ENCODE measurements around the gene ULBP3. TPM values are rescaled to one million over a fixed set of nuclear protein-coding genes. Genes with fewer than 3 reads are reported as not detected.

ULBP3 gene
- total RNA-seq, 1 experiment from 2014 or later, result 4.0 TPM

- CTCF ChIA-PET, result no interaction called here
- TF ChIP-seq NFYB (CRISPR knock-in tag; conservative IDR thresholded peaks at IDR 0.05; ENCODE audit: low read depth), result no peak
- no peak for TF ChIP-seq E2F5 (CRISPR knock-in tag; IDR thresholded peaks at IDR 0.05)
- POLR2A ChIA-PET, result no interaction called here
- Mint-ChIP-seq H3K36me3 (no peaks in the 10 kb centered on the region), H3K4me3 (peak overlapping the region; percentile 74), H3K4me1 (peaks cover 10% of the 10 kb centered on the region), H3K9me3 (no peaks in the 10 kb centered on the region), H3K27ac (no peak overlapping the region), H3K27me3 (ENCODE audit: low read depth) (peaks cover 97% of the 10 kb centered on the region)
- peak; percentile 77 for ATAC-seq
- peak; percentile 44 for DNase-seq (ENCODE audit: low spot score)
Measured at GRCh38 chr6:150038202-150039062, 30.5 kb downstream of the ULBP3 start.

DNA sequence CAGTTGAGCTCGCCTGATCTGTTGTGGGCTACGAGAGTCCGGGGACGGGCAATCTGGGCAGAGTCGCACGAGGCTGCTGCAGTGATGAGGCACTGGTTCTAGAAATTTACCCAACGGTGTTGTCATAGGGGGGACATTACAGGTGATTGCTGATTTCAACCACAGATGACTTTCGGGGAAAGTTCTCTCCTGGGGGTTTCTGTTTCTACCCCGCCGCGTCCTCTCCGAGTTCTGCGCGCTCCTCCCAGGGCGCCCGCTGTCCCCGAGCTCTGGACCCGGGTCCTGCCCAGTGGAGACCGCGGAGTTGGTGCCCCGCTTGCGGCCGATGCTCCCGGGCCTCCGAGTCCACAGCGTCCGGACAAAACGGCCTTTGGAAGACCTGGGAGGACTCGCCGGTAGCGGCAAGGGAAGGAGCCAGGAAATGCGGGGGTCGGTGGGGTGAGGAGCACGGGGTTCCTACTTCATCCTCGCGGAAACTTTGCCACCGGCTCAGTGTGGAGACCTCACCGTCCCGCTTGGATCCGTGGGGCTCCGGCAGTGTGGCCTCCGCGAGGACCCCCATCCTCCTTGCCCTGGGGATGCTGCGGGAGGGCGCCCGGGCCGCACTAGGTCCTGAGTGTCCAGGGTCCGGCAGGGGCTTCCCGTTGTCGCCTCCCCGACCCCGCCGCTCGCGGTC is 31.3 kb downstream of the ULBP3 start:
- ATAC-seq (peak; percentile 58), DNase-seq (ENCODE audit: low spot score) (no peak)
- Mint-ChIP-seq H3K36me3 (no peaks in the 10 kb centered on the region), H3K9me3 (no peaks in the 10 kb centered on the region), H3K27ac (no peak overlapping the region), H3K4me1 (peaks cover 10% of the 10 kb centered on the region), H3K27me3 (ENCODE audit: low read depth) (peaks cover 100% of the 10 kb centered on the region), H3K4me3 (peak overlapping the region; percentile 74)
- ChIA-PET POLR2A (no interaction called here), CTCF (interaction anchor here (1.0 kb wide), 1 partner anchor 33 kb away, joined by 7 read pairs; no protein-coding TSS in a partner anchor)
- no peak for TF ChIP-seq MYBL2 (CRISPR knock-in tag; IDR thresholded peaks at IDR 0.05)
- TF ChIP-seq FOXP4 (CRISPR knock-in tag; IDR thresholded peaks at IDR 0.05), result 0 out of 2 replicates have a peak, but pooled peaks have one; percentile 29
- TF ChIP-seq, protein P1, sequence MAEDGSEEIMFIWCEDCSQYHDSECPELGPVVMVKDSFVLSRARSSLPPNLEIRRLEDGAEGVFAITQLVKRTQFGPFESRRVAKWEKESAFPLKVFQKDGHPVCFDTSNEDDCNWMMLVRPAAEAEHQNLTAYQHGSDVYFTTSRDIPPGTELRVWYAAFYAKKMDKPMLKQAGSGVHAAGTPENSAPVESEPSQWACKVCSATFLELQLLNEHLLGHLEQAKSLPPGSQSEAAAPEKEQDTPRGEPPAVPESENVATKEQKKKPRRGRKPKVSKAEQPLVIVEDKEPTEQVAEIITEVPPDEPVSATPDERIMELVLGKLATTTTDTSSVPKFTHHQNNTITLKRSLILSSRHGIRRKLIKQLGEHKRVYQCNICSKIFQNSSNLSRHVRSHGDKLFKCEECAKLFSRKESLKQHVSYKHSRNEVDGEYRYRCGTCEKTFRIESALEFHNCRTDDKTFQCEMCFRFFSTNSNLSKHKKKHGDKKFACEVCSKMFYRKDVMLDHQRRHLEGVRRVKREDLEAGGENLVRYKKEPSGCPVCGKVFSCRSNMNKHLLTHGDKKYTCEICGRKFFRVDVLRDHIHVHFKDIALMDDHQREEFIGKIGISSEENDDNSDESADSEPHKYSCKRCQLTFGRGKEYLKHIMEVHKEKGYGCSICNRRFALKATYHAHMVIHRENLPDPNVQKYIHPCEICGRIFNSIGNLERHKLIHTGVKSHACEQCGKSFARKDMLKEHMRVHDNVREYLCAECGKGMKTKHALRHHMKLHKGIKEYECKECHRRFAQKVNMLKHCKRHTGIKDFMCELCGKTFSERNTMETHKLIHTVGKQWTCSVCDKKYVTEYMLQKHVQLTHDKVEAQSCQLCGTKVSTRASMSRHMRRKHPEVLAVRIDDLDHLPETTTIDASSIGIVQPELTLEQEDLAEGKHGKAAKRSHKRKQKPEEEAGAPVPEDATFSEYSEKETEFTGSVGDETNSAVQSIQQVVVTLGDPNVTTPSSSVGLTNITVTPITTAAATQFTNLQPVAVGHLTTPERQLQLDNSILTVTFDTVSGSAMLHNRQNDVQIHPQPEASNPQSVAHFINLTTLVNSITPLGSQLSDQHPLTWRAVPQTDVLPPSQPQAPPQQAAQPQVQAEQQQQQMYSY (CRISPR knock-in tag; IDR thresholded peaks at IDR 0.05), result peak; percentile 37; the same call in 1 of the 2 replicates

- H3K4me1 Mint-ChIP-seq, result peaks cover 10% of the 10 kb centered on the region
- H3K4me3 Mint-ChIP-seq, result no peak overlapping the region
- ChIA-PET CTCF (interaction anchor here (1.1 kb wide), 1 partner anchor 19 kb away, joined by 4 read pairs; no protein-coding TSS in a partner anchor), POLR2A (no interaction called here)
- DNase-seq (ENCODE audit: low spot score) (no peak), ATAC-seq (no peak)
- no peaks in the 10 kb centered on the region for H3K9me3 Mint-ChIP-seq
- H3K27ac Mint-ChIP-seq, result no peak overlapping the region
- H3K27me3 Mint-ChIP-seq (ENCODE audit: low read depth), result peaks cover 94% of the 10 kb centered on the region
- TF ChIP-seq FOXJ3 (CRISPR knock-in tag; IDR thresholded peaks at IDR 0.05; ENCODE audit: borderline replicate concordance) (no peak), ESRRA (CRISPR knock-in tag; IDR thresholded peaks at IDR 0.05; ENCODE audit: borderline replicate concordance) (no peak), TEAD4 (CRISPR knock-in tag; IDR thresholded peaks at IDR 0.05) (no peak), ZNF396 (CRISPR knock-in tag; IDR thresholded peaks at IDR 0.05; ENCODE audit: borderline replicate concordance) (no peak), ZMAT4 (CRISPR knock-in tag; IDR thresholded peaks at IDR 0.05) (no peak), GRHL2 (CRISPR knock-in tag; IDR thresholded peaks at IDR 0.05; ENCODE audit: insufficient replicate concordance, severe bottlenecking) (no peak)
- TF ChIP-seq, protein P2, sequence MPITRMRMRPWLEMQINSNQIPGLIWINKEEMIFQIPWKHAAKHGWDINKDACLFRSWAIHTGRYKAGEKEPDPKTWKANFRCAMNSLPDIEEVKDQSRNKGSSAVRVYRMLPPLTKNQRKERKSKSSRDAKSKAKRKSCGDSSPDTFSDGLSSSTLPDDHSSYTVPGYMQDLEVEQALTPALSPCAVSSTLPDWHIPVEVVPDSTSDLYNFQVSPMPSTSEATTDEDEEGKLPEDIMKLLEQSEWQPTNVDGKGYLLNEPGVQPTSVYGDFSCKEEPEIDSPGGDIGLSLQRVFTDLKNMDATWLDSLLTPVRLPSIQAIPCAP (CRISPR knock-in tag; IDR thresholded peaks at IDR 0.05), result no peak
- H3K36me3 Mint-ChIP-seq, result no peaks in the 10 kb centered on the region
Measured at GRCh38 chr6:150036081-150036480, 32.8 kb downstream of the ULBP3 start.
